K562 (cell line): ENCODE measurements around the gene CLDN15. TPM values are rescaled to one million over a fixed set of nuclear protein-coding genes. Genes with fewer than 3 reads are reported as not detected.
A peak's percentile ranks its signal among the peaks of the same experiment; 100 is the strongest.

ENCODE experiments used
- ARID3A ChIP-seq: IDR thresholded peaks from 2 replicates; pipeline ENCODE4 v1.6.1; 2012; ENCODE audit warnings: low read depth, low read length, improper control_type of control experiment, borderline replicate concordance
- E4F1 ChIP-seq: fragments of 250-450 bp; sonication (Bioruptor Pico); IDR thresholded peaks from 2 replicates; pipeline ENCODE4 v1.5.0; 2021; ENCODE audit warnings: mild to moderate bottlenecking, borderline replicate concordance
- ETV6 ChIP-seq, 3 experiments: fragments of 150-350 bp in 1 of 3; sonication (generic) in 1 of 3; formaldehyde crosslinking in 1 of 3; IDR thresholded peaks; 2 replicates each; pipeline versions ENCODE4 v1.6.1 to v1.8.0; 2014 to 2022; ENCODE audit warnings: borderline replicate concordance in 2 of 3, low read depth in 2 of 3, antibody characterized with exemption in 1 of 3, low read length in 1 of 3, mild to moderate bottlenecking in 1 of 3, missing genetic modification reagents in 1 of 3
- FOXK2 ChIP-seq, 2 experiments: fragments of 450-650 bp; IDR thresholded peaks in 1 of 2; conservative IDR thresholded peaks in 1 of 2; 2 replicates each; pipeline ENCODE4 v1.6.1; 2016; ENCODE audit warnings: low read depth in 2 of 2, mild to moderate bottlenecking in 1 of 2
- GTF2B ChIP-seq: IDR thresholded peaks from 2 replicates; pipeline ENCODE4 v1.6.1; 2011; ENCODE audit not compliant: insufficient read length; ENCODE audit errors: extremely low read depth
- HDGF ChIP-seq: fragments of 450-650 bp; IDR thresholded peaks from 2 replicates; pipeline ENCODE4 v1.6.1; 2016
- ILF3 ChIP-seq: fragments of 450-650 bp; IDR thresholded peaks from 2 replicates; pipeline ENCODE4 v1.6.1; 2018; ENCODE audit warnings: antibody characterized with exemption, mild to moderate bottlenecking, moderate library complexity, borderline replicate concordance
- JUNB ChIP-seq: fragments of 450-650 bp; formaldehyde crosslinking; conservative IDR thresholded peaks from 2 replicates; pipeline ENCODE4 v1.4.0; 2020; ENCODE audit warnings: mild to moderate bottlenecking
- LCOR ChIP-seq: sonication (generic); formaldehyde crosslinking; IDR thresholded peaks from 2 replicates; pipeline ENCODE4 v1.8.0; 2022; ENCODE audit warnings: mild to moderate bottlenecking, missing genetic modification reagents
- MAFK ChIP-seq: IDR thresholded peaks from 2 replicates; pipeline ENCODE4 v1.6.1; 2011; ENCODE audit warnings: low read length, improper control_type of control experiment
- POLR2H ChIP-seq: IDR thresholded peaks from 2 replicates; pipeline ENCODE4 v1.6.1; 2016; ENCODE audit warnings: missing genetic modification characterization, low read depth, mild to moderate bottlenecking, control low read depth, missing compliant biosample characterization, moderate library complexity
- PURB ChIP-seq: sonication (generic); formaldehyde crosslinking; IDR thresholded peaks from 2 replicates; pipeline ENCODE4 v1.9.0; 2021; ENCODE audit warnings: low read depth, mild to moderate bottlenecking, missing genetic modification reagents
- RBBP5 ChIP-seq: fragments of 200-600 bp; sonication (generic); IDR thresholded peaks from 2 replicates; pipeline ENCODE4 v1.6.1; 2012; ENCODE audit warnings: borderline replicate concordance, mild to moderate bottlenecking, low read length, control low read depth, inconsistent platforms; ENCODE audit not compliant: insufficient read depth, poor library complexity, severe bottlenecking
- RBM17 ChIP-seq: fragments of 200-400 bp; formaldehyde crosslinking; IDR thresholded peaks from 2 replicates; pipeline ENCODE4 v1.6.1; 2017; ENCODE audit warnings: low read depth, mild to moderate bottlenecking, low read length, borderline replicate concordance
- SMARCB1 ChIP-seq: IDR thresholded peaks from 2 replicates; pipeline ENCODE4 v1.6.1; 2011; ENCODE audit warnings: improper control_type of control experiment, low read depth; ENCODE audit not compliant: insufficient read length
- SOX6 ChIP-seq: fragments of 450-650 bp; IDR thresholded peaks from 2 replicates; pipeline ENCODE4 v1.6.1; 2014; ENCODE audit warnings: mild to moderate bottlenecking
- SP1 ChIP-seq: sonication (generic); formaldehyde crosslinking; IDR thresholded peaks from 2 replicates; pipeline ENCODE4 v1.8.1; 2022; ENCODE audit warnings: mild to moderate bottlenecking, missing genetic modification reagents
- STAT5B ChIP-seq: fragments of 250-450 bp; sonication (Bioruptor Pico); IDR thresholded peaks from 2 replicates; pipeline ENCODE4 v1.8.0; 2021; ENCODE audit warnings: mild to moderate bottlenecking, inconsistent platforms
- TCF15 ChIP-seq: fragments of 250-450 bp; sonication (Bioruptor Pico); IDR thresholded peaks from 2 replicates; pipeline ENCODE4 v1.8.0; 2022; ENCODE audit warnings: moderate library complexity, mild to moderate bottlenecking, inconsistent platforms
- ZBED1 ChIP-seq: IDR thresholded peaks from 2 replicates; pipeline ENCODE4 v1.6.1; 2014
- ZFP30 ChIP-seq: fragments of 250-450 bp; sonication (Bioruptor Pico); IDR thresholded peaks from 2 replicates; pipeline ENCODE4 v1.8.0; 2022; ENCODE audit warnings: moderate library complexity, mild to moderate bottlenecking, inconsistent platforms, borderline replicate concordance
- ZNF23 ChIP-seq: fragments of 250-450 bp; sonication (Bioruptor Pico); IDR thresholded peaks from 2 replicates; pipeline ENCODE4 v1.4.0; 2020; ENCODE audit warnings: mild to moderate bottlenecking
- polyA plus RNA-seq, 8 experiments: library from polyadenylated mRNA; depleted of rRNA in 4 of 8; stranded (reverse) in 5 of 8; unstranded in 3 of 8; fragments of >200 nt; fragmentation: Nextera tagmentation in 2 of 8; fragmentation: Illumina TruSeq in 1 of 8; extraction: Ambion mirVana in 2 of 8; extraction: Trizol in 1 of 8; gene quantifications; 2 replicates each; pipeline versions ENCODE4 v1.2.1 to v1.2.3, GENCODE V29; 2011 to 2014; ENCODE audit warnings: inconsistent platforms in 1 of 8, missing spikeins in 1 of 8
- total RNA-seq, 7 experiments: library from RNA; depleted of rRNA in 6 of 7; stranded (reverse); fragments of >200 nt in 6 of 7; fragmentation: Illumina TruSeq in 2 of 7; extraction: Trizol in 2 of 7; gene quantifications; 2 replicates each; pipeline versions ENCODE4 v1.2.1 to v1.2.3, GENCODE V29; 2011 to 2021; ENCODE audit warnings: low replicate concordance in 1 of 7

The CLDN15 gene
- total and polyA plus RNA-seq, 9 of the 15 experiments (the other 6 are each of a cell fraction or from before 2014, with no cell fraction given) = 0.32 to 14.5 (median 7.4) TPM

- TF ChIP-seq GTF2B = no peak
- TF ChIP-seq SOX6 = peak; percentile 20
- peak; percentile 49 to 55 for TF ChIP-seq FOXK2 (conservative IDR thresholded peaks at IDR 0.05 in 1 of 2, IDR thresholded peaks at IDR 0.05 in 1 of 2; ENCODE audit: low read depth in 2 of 2)
- no peak for TF ChIP-seq MAFK
- no peak for TF ChIP-seq ZFP30 (CRISPR knock-in tag)
- no peak for TF ChIP-seq STAT5B (CRISPR knock-in tag)
- TF ChIP-seq LCOR = no peak
- no peak for TF ChIP-seq E4F1
- no peak for TF ChIP-seq PURB
- no peak for TF ChIP-seq RBM17
- TF ChIP-seq RBBP5 = peak; percentile 42
- TF ChIP-seq ILF3 = no peak
- TF ChIP-seq TCF15 (CRISPR knock-in tag) = no peak
- TF ChIP-seq ETV6 (IDR thresholded peaks at IDR 0.05; ENCODE audit: borderline replicate concordance in 1 of 2, low read depth in 2 of 2, low read length in 1 of 2) = no peak
- no peak for TF ChIP-seq ETV6 (CRISPR knock-in tag; IDR thresholded peaks at IDR 0.05; ENCODE audit: borderline replicate concordance)
- no peak for TF ChIP-seq HDGF
- TF ChIP-seq ZBED1 = no peak; the same call in 1 of the 2 replicates
- no peak for TF ChIP-seq JUNB (CRISPR knock-in tag)
- peak; percentile 42 for TF ChIP-seq SMARCB1
- TF ChIP-seq ARID3A = no peak
- no peak for TF ChIP-seq POLR2H
- TF ChIP-seq SP1 (CRISPR knock-in tag) = peak; percentile 59; the same call in 1 of the 2 replicates
- TF ChIP-seq ZNF23 = no peak
These were observed 20.0 kb downstream of the CLDN15 start, which contains the start of the genes PLOD3 and ZNHIT1 (continued) for GRCh38 chr7:101217388-101218235.
